Activated naive CD8-positive, alpha-beta T cell (primary cell): ENCODE results near the gene CHRM5.

ENCODE experiments used
- H3K27ac Mint-ChIP-seq: one replicate; pipeline ENCODE4 v1.8.0; 2021; ENCODE audit warnings: mixed read lengths
- H3K27me3 Mint-ChIP-seq: one replicate; pipeline ENCODE4 v1.8.0; 2021; ENCODE audit warnings: mixed read lengths
- H3K36me3 Mint-ChIP-seq: one replicate; pipeline ENCODE4 v1.8.0; 2021; ENCODE audit warnings: mixed read lengths
- H3K4me1 Mint-ChIP-seq: one replicate; pipeline ENCODE4 v1.8.0; 2021; ENCODE audit warnings: low read depth, mixed read lengths
- H3K4me3 Mint-ChIP-seq: one replicate; pipeline ENCODE4 v1.8.0; 2021; ENCODE audit warnings: mild to moderate bottlenecking, mixed read lengths
- H3K9me3 Mint-ChIP-seq: one replicate; pipeline ENCODE4 v1.8.0; 2021; ENCODE audit warnings: low read depth, mixed read lengths

The CHRM5 gene, protein sequence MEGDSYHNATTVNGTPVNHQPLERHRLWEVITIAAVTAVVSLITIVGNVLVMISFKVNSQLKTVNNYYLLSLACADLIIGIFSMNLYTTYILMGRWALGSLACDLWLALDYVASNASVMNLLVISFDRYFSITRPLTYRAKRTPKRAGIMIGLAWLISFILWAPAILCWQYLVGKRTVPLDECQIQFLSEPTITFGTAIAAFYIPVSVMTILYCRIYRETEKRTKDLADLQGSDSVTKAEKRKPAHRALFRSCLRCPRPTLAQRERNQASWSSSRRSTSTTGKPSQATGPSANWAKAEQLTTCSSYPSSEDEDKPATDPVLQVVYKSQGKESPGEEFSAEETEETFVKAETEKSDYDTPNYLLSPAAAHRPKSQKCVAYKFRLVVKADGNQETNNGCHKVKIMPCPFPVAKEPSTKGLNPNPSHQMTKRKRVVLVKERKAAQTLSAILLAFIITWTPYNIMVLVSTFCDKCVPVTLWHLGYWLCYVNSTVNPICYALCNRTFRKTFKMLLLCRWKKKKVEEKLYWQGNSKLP

DNA sequence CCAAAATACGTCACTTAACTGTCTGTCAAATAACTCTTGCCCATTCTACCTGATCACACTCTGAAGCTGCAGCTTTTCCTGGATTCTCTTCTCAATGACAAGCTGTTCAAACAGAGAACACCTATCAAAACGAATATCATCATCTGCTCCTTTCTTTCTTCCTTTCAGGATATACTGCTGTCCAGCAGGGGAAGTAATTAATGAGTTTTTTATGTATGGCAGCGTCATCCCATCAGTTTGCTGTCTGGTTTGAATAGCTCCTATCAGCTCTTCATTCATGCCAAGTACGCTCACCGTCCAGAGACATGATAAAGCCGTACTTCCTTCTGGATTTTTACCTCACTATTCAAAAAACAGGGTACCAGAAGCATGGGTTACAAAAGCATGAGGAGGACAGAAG lies at the start of gene CHRM5:
Gene CHRM5, plus strand, starts transcription at position 274 of the 400 bp plus-strand sequence. CDS start 94,221 bp downstream, outside the sequence.
- Mint-ChIP-seq H3K4me3 (no peak within 1 kb of the TSS), H3K36me3 (no peaks in the 10 kb centered on the region), H3K27me3 (no peaks in the 10 kb centered on the region), H3K27ac (no peak within 1 kb of the TSS), H3K4me1 (no peaks in the 10 kb centered on the region), H3K9me3 (no peaks in the 10 kb centered on the region)

- no peak overlapping the region for H3K4me3 Mint-ChIP-seq
- no peaks in the 10 kb centered on the region for H3K9me3 Mint-ChIP-seq
- H3K36me3 Mint-ChIP-seq, result peaks cover 8% of the 10 kb centered on the region
- no peaks in the 10 kb centered on the region for H3K4me1 Mint-ChIP-seq
- H3K27ac Mint-ChIP-seq, result no peak overlapping the region
- H3K27me3 Mint-ChIP-seq, result no peaks in the 10 kb centered on the region
These were observed 44.9 kb upstream of the CHRM5 start for GRCh38 chr15:33923446-33923845.

DNA sequence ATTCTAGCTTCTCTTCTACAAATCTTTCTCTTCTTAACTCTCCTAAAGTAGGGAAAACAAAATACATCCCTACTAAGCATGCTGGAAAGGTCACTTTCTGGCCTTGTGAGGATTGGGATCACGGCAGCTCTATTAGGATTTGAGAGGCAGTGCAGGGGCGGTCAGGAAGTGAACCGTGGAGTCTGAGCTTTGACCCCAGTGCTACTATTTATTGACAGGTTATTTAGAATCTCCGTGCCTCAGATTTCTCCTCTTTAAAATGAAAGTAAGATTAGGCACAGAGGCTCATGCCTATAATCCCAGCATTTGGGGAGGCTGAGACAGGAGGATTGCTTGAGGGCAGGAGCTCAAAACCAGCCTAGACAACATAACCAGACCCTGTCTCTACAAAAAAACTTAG lies 42.0 kb upstream of the CHRM5 start:
- H3K4me3 Mint-ChIP-seq, result no peak overlapping the region
- peaks cover 6% of the 10 kb centered on the region for H3K36me3 Mint-ChIP-seq
- H3K9me3 Mint-ChIP-seq, result no peaks in the 10 kb centered on the region
- no peak overlapping the region for H3K27ac Mint-ChIP-seq
- H3K27me3 Mint-ChIP-seq, result no peaks in the 10 kb centered on the region
- H3K4me1 Mint-ChIP-seq, result no peaks in the 10 kb centered on the region

DNA sequence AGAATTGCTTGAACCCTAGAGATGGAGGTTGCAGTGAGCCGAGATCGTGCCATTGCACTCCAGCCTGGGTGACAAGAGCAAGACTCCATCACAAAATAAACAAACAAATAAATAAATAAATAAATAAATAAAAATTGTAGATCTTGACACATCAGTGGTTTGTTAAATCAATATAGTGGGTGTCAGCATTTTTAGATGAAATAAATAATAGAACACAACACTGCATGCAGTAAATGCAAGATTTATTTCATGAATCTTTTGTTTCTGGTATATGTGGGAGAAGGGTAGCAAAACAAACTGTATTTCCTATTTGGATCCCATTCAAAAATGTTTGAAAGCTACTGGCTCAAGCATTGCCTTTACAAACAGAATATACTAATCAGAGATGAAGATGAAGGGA lies 35.6 kb upstream of the CHRM5 start:
- Mint-ChIP-seq H3K36me3 (peaks cover 2% of the 10 kb centered on the region), H3K4me1 (no peaks in the 10 kb centered on the region), H3K27me3 (no peaks in the 10 kb centered on the region), H3K4me3 (no peak overlapping the region), H3K9me3 (no peaks in the 10 kb centered on the region), H3K27ac (no peak overlapping the region)

GRCh38 chr15:33934396-33934795 lies 33.9 kb upstream of the CHRM5 start:
- Mint-ChIP-seq H3K36me3 (peaks cover 2% of the 10 kb centered on the region), H3K9me3 (no peaks in the 10 kb centered on the region), H3K4me1 (no peaks in the 10 kb centered on the region), H3K27me3 (no peaks in the 10 kb centered on the region), H3K27ac (no peak overlapping the region), H3K4me3 (no peak overlapping the region)

- Mint-ChIP-seq H3K27me3 (no peaks in the 10 kb centered on the region), H3K27ac (no peak overlapping the region), H3K36me3 (peaks cover 2% of the 10 kb centered on the region)
These were observed 33.4 kb upstream of the CHRM5 start for GRCh38 chr15:33934921-33935320.

GRCh38 chr15:33941279-33942063 lies 26.8 kb upstream of the CHRM5 start:
- Mint-ChIP-seq H3K36me3 (peaks cover 7% of the 10 kb centered on the region), H3K4me1 (no peaks in the 10 kb centered on the region), H3K4me3 (no peak overlapping the region)

More at GRCh38 chr15:33934921-33935320, 33.4 kb upstream of the CHRM5 start:
- Mint-ChIP-seq H3K4me3 (no peak overlapping the region), H3K9me3 (no peaks in the 10 kb centered on the region), H3K4me1 (no peaks in the 10 kb centered on the region)

DNA sequence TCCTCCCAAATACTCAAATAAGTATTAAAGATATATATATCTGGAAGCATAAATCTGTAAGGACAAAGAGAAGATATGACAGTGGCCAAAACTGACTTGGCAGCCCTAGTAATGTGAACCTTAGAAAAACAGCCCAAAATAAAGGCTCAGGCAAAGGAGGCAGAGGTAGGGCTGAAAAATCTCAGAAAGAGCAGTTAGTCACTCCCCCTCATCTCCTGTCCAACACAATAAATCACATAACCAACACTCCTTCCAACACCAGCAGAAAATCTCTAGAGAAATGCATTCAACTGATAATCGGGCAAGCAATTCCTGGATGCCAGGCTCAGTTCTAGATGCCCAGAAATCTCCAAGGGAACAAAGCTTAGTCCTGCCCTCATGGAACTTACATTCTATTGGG lies 22.1 kb upstream of the CHRM5 start:
- H3K36me3 Mint-ChIP-seq, result peaks cover 7% of the 10 kb centered on the region
- peaks cover 2% of the 10 kb centered on the region for H3K4me1 Mint-ChIP-seq
- H3K27me3 Mint-ChIP-seq, result no peaks in the 10 kb centered on the region
- no peak overlapping the region for H3K4me3 Mint-ChIP-seq
- no peak overlapping the region for H3K27ac Mint-ChIP-seq
- no peaks in the 10 kb centered on the region for H3K9me3 Mint-ChIP-seq

More at GRCh38 chr15:33941279-33942063, 26.8 kb upstream of the CHRM5 start:
- H3K27me3 Mint-ChIP-seq, result no peaks in the 10 kb centered on the region
- H3K9me3 Mint-ChIP-seq, result no peaks in the 10 kb centered on the region
- no peak overlapping the region for H3K27ac Mint-ChIP-seq

- Mint-ChIP-seq H3K27me3 (no peaks in the 10 kb centered on the region), H3K9me3 (no peaks in the 10 kb centered on the region)
These were observed 12.4 kb upstream of the CHRM5 start for GRCh38 chr15:33955945-33956344.

DNA sequence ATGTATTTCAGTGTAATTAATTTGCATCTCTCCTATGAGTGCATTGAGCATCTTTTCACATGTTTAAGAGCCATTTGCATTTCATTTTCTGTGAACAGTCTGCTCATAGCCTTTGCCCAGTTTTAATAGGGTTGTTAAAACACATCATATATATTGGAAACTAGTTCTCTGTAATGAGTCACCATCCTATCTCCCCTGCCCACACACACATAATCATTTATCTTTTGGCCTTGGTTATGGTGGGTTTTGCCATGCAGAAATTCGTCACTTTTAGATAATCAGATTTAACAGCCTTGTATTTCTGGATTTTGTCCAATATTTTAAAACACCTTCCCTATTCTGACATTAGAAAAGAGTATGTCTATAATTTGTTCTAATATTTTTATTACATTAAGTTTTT lies 11.9 kb upstream of the CHRM5 start:
- Mint-ChIP-seq H3K27ac (no peak overlapping the region), H3K36me3 (peaks cover 2% of the 10 kb centered on the region), H3K4me3 (no peak overlapping the region), H3K9me3 (no peaks in the 10 kb centered on the region), H3K27me3 (no peaks in the 10 kb centered on the region), H3K4me1 (peaks cover 11% of the 10 kb centered on the region)

More at GRCh38 chr15:33955945-33956344, 12.4 kb upstream of the CHRM5 start:
- no peak overlapping the region for H3K4me3 Mint-ChIP-seq
- H3K27ac Mint-ChIP-seq, result no peak overlapping the region
- H3K36me3 Mint-ChIP-seq, result peaks cover 2% of the 10 kb centered on the region
- peaks cover 11% of the 10 kb centered on the region for H3K4me1 Mint-ChIP-seq

DNA sequence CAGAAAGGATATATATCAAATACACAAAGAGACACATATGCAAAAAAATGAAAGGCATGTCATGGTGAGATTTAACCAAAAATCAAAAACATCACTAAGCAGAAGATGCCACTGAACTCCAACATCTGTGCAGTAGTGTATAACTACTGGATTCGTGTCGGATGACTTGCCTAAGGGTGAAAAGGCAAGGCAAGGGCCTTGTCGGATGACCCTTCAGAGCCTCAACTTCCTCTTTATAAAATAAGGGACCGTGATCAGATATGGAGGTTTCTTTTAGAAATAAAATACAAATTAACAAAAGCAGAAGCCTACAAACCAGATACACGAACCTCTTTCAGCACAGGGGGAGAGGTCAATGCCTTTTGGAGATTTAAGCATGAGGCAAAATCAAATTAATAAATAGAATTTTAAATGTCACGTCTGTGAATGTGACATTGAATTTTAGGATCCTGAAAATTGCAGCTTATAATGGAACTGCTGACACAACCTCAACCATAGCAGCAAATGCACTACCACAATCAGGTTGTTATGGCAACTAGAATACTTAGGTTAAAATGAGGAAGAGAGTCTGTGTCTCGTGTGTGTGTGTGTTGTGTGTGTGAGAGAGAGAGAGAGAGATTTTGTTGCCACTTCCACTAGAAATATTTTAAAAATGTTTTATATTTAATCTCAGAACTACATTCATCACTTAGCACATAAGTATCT lies 8.3 kb upstream of the CHRM5 start:
- peaks cover 2% of the 10 kb centered on the region for H3K36me3 Mint-ChIP-seq
- no peaks in the 10 kb centered on the region for H3K9me3 Mint-ChIP-seq
- no peak overlapping the region for H3K27ac Mint-ChIP-seq
- H3K4me1 Mint-ChIP-seq, result no peaks in the 10 kb centered on the region
- H3K27me3 Mint-ChIP-seq, result no peaks in the 10 kb centered on the region
- no peak overlapping the region for H3K4me3 Mint-ChIP-seq

DNA sequence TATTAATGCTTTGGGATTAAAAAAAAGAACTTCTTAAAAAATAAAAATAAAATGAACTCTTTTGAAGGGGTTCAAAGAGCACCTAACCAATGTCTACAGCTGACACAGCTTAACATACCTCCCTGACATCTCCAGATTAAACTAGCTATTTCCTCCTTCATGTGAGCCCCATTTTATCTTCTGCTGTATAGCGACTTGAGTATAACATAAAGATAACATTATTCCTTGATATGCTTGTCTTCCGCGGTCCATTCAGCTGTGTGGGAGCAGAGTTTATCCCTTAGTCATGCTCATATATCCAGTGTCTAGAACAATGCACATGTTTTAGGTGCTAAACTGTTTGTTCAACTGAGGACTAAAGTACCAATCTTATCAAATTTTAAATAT lies 7.8 kb upstream of the CHRM5 start:
- Mint-ChIP-seq H3K9me3 (no peaks in the 10 kb centered on the region), H3K27me3 (no peaks in the 10 kb centered on the region), H3K27ac (no peak overlapping the region), H3K36me3 (peaks cover 2% of the 10 kb centered on the region), H3K4me3 (no peak overlapping the region), H3K4me1 (no peaks in the 10 kb centered on the region)

- Mint-ChIP-seq H3K36me3 (no peaks in the 10 kb centered on the region), H3K4me3 (no peak overlapping the region), H3K9me3 (no peaks in the 10 kb centered on the region), H3K27ac (no peak overlapping the region), H3K27me3 (no peaks in the 10 kb centered on the region), H3K4me1 (no peaks in the 10 kb centered on the region)
These were observed 4.2 kb upstream of the CHRM5 start for GRCh38 chr15:33963831-33964664.

- Mint-ChIP-seq H3K9me3 (no peaks in the 10 kb centered on the region), H3K27me3 (no peaks in the 10 kb centered on the region), H3K36me3 (no peaks in the 10 kb centered on the region), H3K4me1 (no peaks in the 10 kb centered on the region), H3K27ac (no peak overlapping the region), H3K4me3 (no peak overlapping the region)
These were observed 3.6 kb upstream of the CHRM5 start for GRCh38 chr15:33964665-33965040.
